ENCODE results near the gene FOXK1.
A peak's percentile ranks its signal among the peaks of the same experiment; 100 is the strongest.
"Not testable (repeated sequence)": the region's sequence is repeated elsewhere in the genome, so short reads cannot be mapped to it uniquely, and the experiment has no call there.

Gene FOXK1

GRCh38 chr7:4667776-4668509, 14.2 kb upstream of the FOXK1 start:
- DNase-seq: no peak

GRCh38 chr7:4668510-4668847, 13.6 kb upstream of the FOXK1 start:
- no peak for DNase-seq

- no peak for DNase-seq
Observed at GRCh38 chr7:4670791-4671190, 11.3 kb upstream of the FOXK1 start.

GRCh38 chr7:4675771-4676367, 6.2 kb upstream of the FOXK1 start:
- no peak for DNase-seq

GRCh38 chr7:4677518-4677917, 4.6 kb upstream of the FOXK1 start:
- DNase-seq: not testable (repeated sequence)

GRCh38 chr7:4681218-4681851, 760 bp upstream of the FOXK1 start:
- no peak for DNase-seq

- peak; percentile 21 for DNase-seq
Observed at GRCh38 chr7:4682621-4683042, 537 bp downstream of the FOXK1 start.

- DNase-seq: no peak
Observed at GRCh38 chr7:4683043-4683883, 1.2 kb downstream of the FOXK1 start.

- no peak for DNase-seq
Observed at GRCh38 chr7:4683884-4684565, 1.9 kb downstream of the FOXK1 start.

GRCh38 chr7:4684846-4685245, 2.8 kb downstream of the FOXK1 start:
- DNase-seq: no peak

- not testable (repeated sequence) for DNase-seq
Observed at GRCh38 chr7:4685676-4686075, 3.6 kb downstream of the FOXK1 start.

- DNase-seq: no peak
Observed at GRCh38 chr7:4687956-4688355, 5.9 kb downstream of the FOXK1 start.

GRCh38 chr7:4689151-4689550, 7.1 kb downstream of the FOXK1 start:
- DNase-seq: no peak

GRCh38 chr7:4689668-4690067, 7.6 kb downstream of the FOXK1 start:
- no peak for DNase-seq

GRCh38 chr7:4690953-4691856, 9.1 kb downstream of the FOXK1 start:
- DNase-seq: no peak

GRCh38 chr7:4692055-4692454, 10.0 kb downstream of the FOXK1 start:
- DNase-seq: no peak

GRCh38 chr7:4692622-4693021, 10.5 kb downstream of the FOXK1 start:
- not testable (repeated sequence) for DNase-seq

GRCh38 chr7:4693152-4693551, 11.1 kb downstream of the FOXK1 start:
- no peak for DNase-seq

- no peak for DNase-seq
Observed at GRCh38 chr7:4693749-4694148, 11.7 kb downstream of the FOXK1 start.

- DNase-seq: no peak
Observed at GRCh38 chr7:4694305-4694704, 12.2 kb downstream of the FOXK1 start.

GRCh38 chr7:4698707-4699275, 16.7 kb downstream of the FOXK1 start:
- no peak for DNase-seq
